OCI-LY7 (cell line): Measurements from ENCODE around the gene PRKAG2.

Experiments used
- EZH2phosphoT487 ChIP-seq: fragments of 200-600 bp; sonication (generic); IDR thresholded peaks from 2 replicates; pipeline ENCODE4 v1.6.1; 2018; ENCODE audit warnings: low read depth, borderline replicate concordance, mild to moderate bottlenecking, mixed run types, antibody characterized with exemption, low read length, moderate library complexity, mixed read lengths
- TF ChIP-seq, protein P1 (sequence below): fragments of 200-600 bp; sonication (generic); conservative IDR thresholded peaks from 2 replicates; pipeline ENCODE4 v1.5.1; 2014; ENCODE audit warnings: mild to moderate bottlenecking, antibody characterized with exemption, low read length, moderate library complexity, mixed read lengths

DNA sequence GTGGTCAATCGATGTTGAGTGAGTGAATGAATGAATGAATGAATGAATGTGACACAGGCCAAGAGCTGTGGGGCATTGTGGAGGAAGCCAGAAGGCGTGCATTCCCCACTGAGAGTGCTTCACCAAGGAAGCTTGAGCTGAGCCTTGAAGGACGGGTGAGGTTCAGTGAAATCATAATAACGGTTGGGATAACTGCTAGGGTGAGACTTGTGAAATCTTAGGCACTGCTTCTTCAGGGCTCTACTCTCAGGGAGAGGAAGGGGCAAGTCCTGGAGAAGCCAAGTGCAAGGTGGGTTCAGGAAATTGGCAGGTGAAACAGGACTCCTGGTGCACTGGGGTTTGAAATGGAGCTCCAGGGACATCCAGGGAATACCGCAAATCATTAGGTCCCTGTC lies 23.7 kb upstream of the PRKAG2 start:
- TF ChIP-seq, protein P1, sequence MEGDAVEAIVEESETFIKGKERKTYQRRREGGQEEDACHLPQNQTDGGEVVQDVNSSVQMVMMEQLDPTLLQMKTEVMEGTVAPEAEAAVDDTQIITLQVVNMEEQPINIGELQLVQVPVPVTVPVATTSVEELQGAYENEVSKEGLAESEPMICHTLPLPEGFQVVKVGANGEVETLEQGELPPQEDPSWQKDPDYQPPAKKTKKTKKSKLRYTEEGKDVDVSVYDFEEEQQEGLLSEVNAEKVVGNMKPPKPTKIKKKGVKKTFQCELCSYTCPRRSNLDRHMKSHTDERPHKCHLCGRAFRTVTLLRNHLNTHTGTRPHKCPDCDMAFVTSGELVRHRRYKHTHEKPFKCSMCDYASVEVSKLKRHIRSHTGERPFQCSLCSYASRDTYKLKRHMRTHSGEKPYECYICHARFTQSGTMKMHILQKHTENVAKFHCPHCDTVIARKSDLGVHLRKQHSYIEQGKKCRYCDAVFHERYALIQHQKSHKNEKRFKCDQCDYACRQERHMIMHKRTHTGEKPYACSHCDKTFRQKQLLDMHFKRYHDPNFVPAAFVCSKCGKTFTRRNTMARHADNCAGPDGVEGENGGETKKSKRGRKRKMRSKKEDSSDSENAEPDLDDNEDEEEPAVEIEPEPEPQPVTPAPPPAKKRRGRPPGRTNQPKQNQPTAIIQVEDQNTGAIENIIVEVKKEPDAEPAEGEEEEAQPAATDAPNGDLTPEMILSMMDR, result no peak
- TF ChIP-seq EZH2phosphoT487, result no peak
